ENCODE results near the gene PTPN21. TPM values are rescaled to one million over a fixed set of nuclear protein-coding genes. Genes with fewer than 3 reads are reported as not detected.
"Not testable (repeated sequence)": the region's sequence is repeated elsewhere in the genome, so short reads cannot be mapped to it uniquely, and the experiment has no call there.

The PTPN21 gene
- total RNA-seq, 1 donor from 2014 or later, result 10.1 TPM

DNA sequence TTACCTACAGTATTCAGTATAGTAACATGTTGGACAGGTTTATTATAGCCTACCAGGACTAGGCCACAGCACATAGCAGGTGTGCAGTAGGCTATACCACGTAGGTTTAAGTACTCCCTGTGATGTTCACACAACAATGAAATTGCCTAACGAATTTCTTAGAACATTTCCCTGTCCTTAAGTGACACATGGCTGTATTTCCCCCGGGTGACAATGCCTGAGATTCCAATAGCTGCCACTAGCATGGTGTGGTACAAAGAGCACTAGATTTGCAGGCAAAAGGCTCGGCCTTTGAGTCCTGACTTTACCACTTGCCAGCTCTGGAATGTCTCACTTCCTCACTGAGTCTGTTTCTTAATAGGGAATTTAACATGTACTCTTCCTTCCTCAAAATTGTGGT is 19.7 kb downstream of the PTPN21 start:
- peaks cover 7% of the 10 kb centered on the region for H3K36me3 ChIP-seq
- Mint-ChIP-seq H3K4me3 (no peak overlapping the region), H3K4me1 (no peaks in the 10 kb centered on the region), H3K27ac (no peak overlapping the region), H3K9me3 (peaks cover 11% of the 10 kb centered on the region), H3K27me3 (ENCODE audit: insufficient read depth, low read depth) (peaks cover 3% of the 10 kb centered on the region), H3K36me3 (peaks cover 33% of the 10 kb centered on the region)
- peaks cover 2% of the 10 kb centered on the region for H4K20me1 ChIP-seq (ENCODE audit: low read depth)
- no peak overlapping the region for H3K4me2 ChIP-seq
- no peaks in the 10 kb centered on the region for H3K4me1 ChIP-seq
- H3K9ac ChIP-seq, result no peak overlapping the region
- TF ChIP-seq, protein P1, sequence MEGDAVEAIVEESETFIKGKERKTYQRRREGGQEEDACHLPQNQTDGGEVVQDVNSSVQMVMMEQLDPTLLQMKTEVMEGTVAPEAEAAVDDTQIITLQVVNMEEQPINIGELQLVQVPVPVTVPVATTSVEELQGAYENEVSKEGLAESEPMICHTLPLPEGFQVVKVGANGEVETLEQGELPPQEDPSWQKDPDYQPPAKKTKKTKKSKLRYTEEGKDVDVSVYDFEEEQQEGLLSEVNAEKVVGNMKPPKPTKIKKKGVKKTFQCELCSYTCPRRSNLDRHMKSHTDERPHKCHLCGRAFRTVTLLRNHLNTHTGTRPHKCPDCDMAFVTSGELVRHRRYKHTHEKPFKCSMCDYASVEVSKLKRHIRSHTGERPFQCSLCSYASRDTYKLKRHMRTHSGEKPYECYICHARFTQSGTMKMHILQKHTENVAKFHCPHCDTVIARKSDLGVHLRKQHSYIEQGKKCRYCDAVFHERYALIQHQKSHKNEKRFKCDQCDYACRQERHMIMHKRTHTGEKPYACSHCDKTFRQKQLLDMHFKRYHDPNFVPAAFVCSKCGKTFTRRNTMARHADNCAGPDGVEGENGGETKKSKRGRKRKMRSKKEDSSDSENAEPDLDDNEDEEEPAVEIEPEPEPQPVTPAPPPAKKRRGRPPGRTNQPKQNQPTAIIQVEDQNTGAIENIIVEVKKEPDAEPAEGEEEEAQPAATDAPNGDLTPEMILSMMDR (IDR thresholded peaks at IDR 0.05), result peak; percentile 27
- no peak for TF ChIP-seq EZH2 (IDR thresholded peaks at IDR 0.05)
- TF ChIP-seq EZH2phosphoT487 (IDR thresholded peaks at IDR 0.05), result no peak
- no peak overlapping the region for H3K27ac ChIP-seq
- H3K4me3 ChIP-seq, result no peak overlapping the region
- H3K9me3 ChIP-seq (ENCODE audit: low read depth), result no peaks in the 10 kb centered on the region
- no peak overlapping the region for H2AFZ ChIP-seq (replicated peaks)
- peak; percentile 46 for DNase-seq (ENCODE audit: low spot score)
- H3K27me3 ChIP-seq, result no peaks in the 10 kb centered on the region
- no peaks in the 10 kb centered on the region for H3F3A ChIP-seq (ENCODE audit: low read depth)
- H3K79me2 ChIP-seq (ENCODE audit: low read depth), result peaks cover 22% of the 10 kb centered on the region

DNA sequence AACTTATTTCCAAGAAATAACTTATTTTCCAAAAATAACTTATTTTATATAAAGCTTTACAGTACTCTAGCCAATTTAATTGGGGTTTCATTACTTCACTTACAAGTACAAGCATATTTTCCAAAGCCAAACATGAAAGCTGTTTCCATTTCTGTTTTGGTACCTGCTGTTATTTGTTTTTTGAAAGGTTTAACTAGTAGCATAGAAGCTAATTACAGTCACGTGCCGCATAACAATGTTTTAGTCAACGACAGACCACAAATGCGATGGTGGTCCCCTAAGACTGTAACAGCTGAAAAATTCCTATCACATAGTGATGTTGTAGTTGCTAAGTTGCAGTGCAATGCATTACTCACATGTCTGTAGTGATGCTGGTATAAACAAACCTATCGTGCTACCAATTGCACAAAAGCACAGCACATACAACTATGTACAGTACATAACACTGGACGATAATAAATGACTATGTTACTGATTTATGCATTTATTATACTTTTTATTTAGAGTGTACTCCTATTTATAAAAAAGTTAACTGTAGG is 21.7 kb downstream of the PTPN21 start:
- Histone ChIP-seq H3K4me2 (no peak overlapping the region), H3K27ac (no peak overlapping the region), H3K4me3 (no peak overlapping the region), H4K20me1 (ENCODE audit: low read depth) (no peaks in the 10 kb centered on the region), H3F3A (ENCODE audit: low read depth) (no peaks in the 10 kb centered on the region), H3K27me3 (no peaks in the 10 kb centered on the region), H2AFZ (replicated peaks) (no peak overlapping the region), H3K4me1 (no peaks in the 10 kb centered on the region), H3K9me3 (ENCODE audit: low read depth) (no peaks in the 10 kb centered on the region), H3K36me3 (peaks cover 9% of the 10 kb centered on the region), H3K79me2 (ENCODE audit: low read depth) (peaks cover 21% of the 10 kb centered on the region), H3K9ac (no peak overlapping the region)
- no peak overlapping the region for H3K27ac Mint-ChIP-seq
- peaks cover 23% of the 10 kb centered on the region for H3K9me3 Mint-ChIP-seq
- H3K4me3 Mint-ChIP-seq, result no peak overlapping the region
- TF ChIP-seq, protein P1 (IDR thresholded peaks at IDR 0.05), result no peak
- TF ChIP-seq EZH2 (IDR thresholded peaks at IDR 0.05) (no peak), EZH2phosphoT487 (IDR thresholded peaks at IDR 0.05) (no peak)
- peaks cover 42% of the 10 kb centered on the region for H3K36me3 Mint-ChIP-seq
- H3K27me3 Mint-ChIP-seq (ENCODE audit: insufficient read depth, low read depth), result peaks cover 3% of the 10 kb centered on the region
- DNase-seq (ENCODE audit: low spot score), result no peak
- no peaks in the 10 kb centered on the region for H3K4me1 Mint-ChIP-seq

DNA sequence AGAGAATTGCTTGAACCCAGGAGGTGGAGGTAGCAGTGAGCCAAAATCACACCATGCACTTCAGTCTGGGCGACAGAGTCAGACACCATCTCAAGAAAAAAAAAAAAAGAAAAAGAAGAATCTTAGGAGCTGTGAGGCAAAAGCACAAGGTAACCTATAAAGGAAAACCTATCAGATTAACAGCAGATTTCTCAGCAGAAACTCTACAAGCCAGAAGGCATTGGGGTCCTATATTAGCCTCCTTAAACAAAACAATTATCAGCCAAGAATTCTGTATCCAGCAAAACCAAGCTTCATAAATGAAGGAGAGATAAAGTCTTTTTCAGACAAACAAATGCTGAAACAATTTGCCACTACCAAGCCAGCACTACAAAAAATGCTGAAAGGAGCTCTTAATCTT is 24.9 kb downstream of the PTPN21 start:
- H3K9me3 Mint-ChIP-seq, result peaks cover 30% of the 10 kb centered on the region
- H3K4me1 ChIP-seq; H3K4me1 Mint-ChIP-seq; H3K4me3 ChIP-seq; H3K27ac Mint-ChIP-seq; H2AFZ ChIP-seq (replicated peaks); H3K27me3 ChIP-seq; H3K4me2 ChIP-seq; H4K20me1 ChIP-seq (ENCODE audit: low read depth); H3K9me3 ChIP-seq (ENCODE audit: low read depth); H3F3A ChIP-seq (ENCODE audit: low read depth); H3K36me3 ChIP-seq; H3K27me3 Mint-ChIP-seq (ENCODE audit: insufficient read depth, low read depth); H3K9ac ChIP-seq; DNase-seq (ENCODE audit: low spot score); H3K27ac ChIP-seq; H3K4me3 Mint-ChIP-seq: not testable (repeated sequence)
- H3K79me2 ChIP-seq (ENCODE audit: low read depth), result peaks cover 10% of the 10 kb centered on the region
- H3K36me3 Mint-ChIP-seq, result peaks cover 52% of the 10 kb centered on the region

DNA sequence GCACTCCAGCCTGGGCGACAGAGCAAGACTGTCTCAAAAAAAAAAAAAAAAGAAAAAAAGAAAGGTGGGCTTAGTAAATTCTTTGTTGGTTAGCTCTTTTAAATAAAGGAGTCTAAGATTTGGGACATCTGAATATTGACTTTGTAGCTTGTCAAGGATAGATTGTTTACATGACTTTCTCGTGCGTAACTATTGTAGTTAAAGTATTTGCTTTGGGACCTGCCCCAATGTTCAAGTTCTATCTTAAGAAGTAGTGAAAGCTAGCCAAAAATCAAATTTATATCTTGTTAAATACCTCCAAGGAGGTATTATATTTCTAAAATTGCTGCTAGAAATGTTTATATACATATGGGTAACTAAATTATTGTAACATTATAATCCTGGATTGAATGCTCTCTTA is 32.4 kb downstream of the PTPN21 start:
- H3K36me3 ChIP-seq, result no peaks in the 10 kb centered on the region
- Mint-ChIP-seq H3K27me3 (ENCODE audit: insufficient read depth, low read depth) (no peaks in the 10 kb centered on the region), H3K36me3 (peaks cover 31% of the 10 kb centered on the region), H3K4me1 (peaks cover 5% of the 10 kb centered on the region), H3K9me3 (peaks cover 16% of the 10 kb centered on the region), H3K4me3 (no peak overlapping the region), H3K27ac (no peak overlapping the region)
- no peak overlapping the region for H3K27ac ChIP-seq
- peaks cover 30% of the 10 kb centered on the region for H3K79me2 ChIP-seq (ENCODE audit: low read depth)
- H4K20me1 ChIP-seq (ENCODE audit: low read depth), result no peaks in the 10 kb centered on the region
- no peaks in the 10 kb centered on the region for H3K4me1 ChIP-seq
- H3K4me2 ChIP-seq, result no peak overlapping the region
- TF ChIP-seq EZH2phosphoT487 (IDR thresholded peaks at IDR 0.05) (no peak), EZH2 (IDR thresholded peaks at IDR 0.05) (no peak)
- TF ChIP-seq, protein P1 (IDR thresholded peaks at IDR 0.05), result no peak
- H3K27me3 ChIP-seq, result no peaks in the 10 kb centered on the region
- H3K4me3 ChIP-seq, result no peak overlapping the region
- H2AFZ ChIP-seq (replicated peaks), result no peak overlapping the region
- no peaks in the 10 kb centered on the region for H3F3A ChIP-seq (ENCODE audit: low read depth)
- no peaks in the 10 kb centered on the region for H3K9me3 ChIP-seq (ENCODE audit: low read depth)
- H3K9ac ChIP-seq, result no peak overlapping the region
- no peak for DNase-seq (ENCODE audit: low spot score)

All from neural progenitor cell (in vitro differentiated cells).